GM13976 (cell line): ENCODE measurements around the gene TNFRSF19.

Source experiments
- DNase-seq: peaks from one replicate; pipeline ENCODE4 v3.0.0; 2012; ENCODE audit warnings: low spot score
- CTCF ChIP-seq: IDR thresholded peaks from 2 replicates; pipeline ENCODE4 v1.5.1; 2012; ENCODE audit warnings: borderline replicate concordance, mild to moderate bottlenecking; ENCODE audit not compliant: insufficient read depth; ENCODE audit errors: extremely low read depth, missing control alignments, control extremely low read depth
- in situ Hi-C: fragments of 300-500 bp; cut with MboI; formaldehyde crosslinking; loops from one replicate; pipeline ENCODE4 v1.12.0; 2022; ENCODE audit warnings: low sequenced_read_pairs, mixed read lengths, inconsistent platforms; ENCODE audit not compliant: unreplicated experiment

Gene TNFRSF19

GRCh38 chr13:23679220-23679619 is 109.0 kb downstream of the TNFRSF19 start:
- no peak for DNase-seq
- TF ChIP-seq CTCF, result no peak
- in situ Hi-C loops, result no loop called here

- TF ChIP-seq CTCF, result no peak
- DNase-seq, result no peak
- in situ Hi-C loops, result no loop called here
Observed at GRCh38 chr13:23680845-23681669, 110.8 kb downstream of the TNFRSF19 start.

GRCh38 chr13:23683084-23683483 is 112.9 kb downstream of the TNFRSF19 start:
- in situ Hi-C loops, result no loop called here
- TF ChIP-seq CTCF, result no peak
- no peak for DNase-seq

GRCh38 chr13:23684647-23685046 is 114.4 kb downstream of the TNFRSF19 start:
- no peak for TF ChIP-seq CTCF
- in situ Hi-C loops, result no loop called here
- DNase-seq, result no peak

- in situ Hi-C loops, result no loop called here
- TF ChIP-seq CTCF, result no peak
- DNase-seq, result no peak
Observed at GRCh38 chr13:23685416-23685815, 115.2 kb downstream of the TNFRSF19 start.

- TF ChIP-seq CTCF, result no peak
Observed at GRCh38 chr13:23686948-23687347, 116.7 kb downstream of the TNFRSF19 start.

More at GRCh38 chr13:23686948-23687347, 116.7 kb downstream of the TNFRSF19 start:
- DNase-seq, result no peak
- in situ Hi-C loops, result no loop called here
